ENCODE data around the gene ASXL3. TPM values are rescaled to one million over a fixed set of nuclear protein-coding genes. Genes with fewer than 3 reads are reported as not detected.

The ASXL3 gene
- polyA plus RNA-seq, 3 donors = not detected

DNA sequence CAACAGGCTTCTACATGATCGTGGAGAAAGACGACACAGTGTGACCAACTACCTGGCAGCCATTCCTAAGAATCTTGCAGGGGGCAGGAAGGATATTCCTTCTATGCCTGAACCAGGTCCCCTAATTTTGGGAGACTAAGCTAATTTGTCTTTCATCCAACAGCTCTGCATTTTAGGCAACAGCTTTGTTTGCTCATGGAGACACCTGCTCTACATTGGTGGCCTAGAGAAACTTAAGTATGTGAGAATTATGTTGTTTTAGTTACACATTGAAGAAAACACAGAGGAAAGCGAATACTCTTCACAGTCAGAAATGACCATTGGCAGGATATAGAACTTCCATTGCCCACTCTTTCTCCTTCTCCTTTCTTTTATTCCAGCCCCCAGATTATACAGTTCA is 75.2 kb downstream of the ASXL3 start:
- no peak overlapping the region for H2AFZ ChIP-seq (ENCODE audit: insufficient read depth, low read depth, low read length, poor library complexity, severe bottlenecking)
- Mint-ChIP-seq H3K9me3 (no peaks in the 10 kb centered on the region), H3K4me3 (no peak overlapping the region), H3K27ac (no peak overlapping the region), H3K27me3 (ENCODE audit: low read depth in 3 of 3) (no peaks in the 10 kb centered on the region), H3K4me1 (no peaks in the 10 kb centered on the region), H3K36me3 (no peaks in the 10 kb centered on the region)
- H3K27ac ChIP-seq (ENCODE audit: low read depth in 1 of 2, low read length in 2 of 2) = no peak overlapping the region
- H3K4me1 ChIP-seq (ENCODE audit: control insufficient read depth in 1 of 2, insufficient read depth in 2 of 2, low read length in 2 of 2) = no peaks in the 10 kb centered on the region
- H3K36me3 ChIP-seq (replicated peaks in 1 of 2; ENCODE audit: control insufficient read depth in 1 of 2, insufficient read depth in 2 of 2, low read length in 2 of 2) = no peaks in the 10 kb centered on the region
- TF ChIP-seq, protein P1, sequence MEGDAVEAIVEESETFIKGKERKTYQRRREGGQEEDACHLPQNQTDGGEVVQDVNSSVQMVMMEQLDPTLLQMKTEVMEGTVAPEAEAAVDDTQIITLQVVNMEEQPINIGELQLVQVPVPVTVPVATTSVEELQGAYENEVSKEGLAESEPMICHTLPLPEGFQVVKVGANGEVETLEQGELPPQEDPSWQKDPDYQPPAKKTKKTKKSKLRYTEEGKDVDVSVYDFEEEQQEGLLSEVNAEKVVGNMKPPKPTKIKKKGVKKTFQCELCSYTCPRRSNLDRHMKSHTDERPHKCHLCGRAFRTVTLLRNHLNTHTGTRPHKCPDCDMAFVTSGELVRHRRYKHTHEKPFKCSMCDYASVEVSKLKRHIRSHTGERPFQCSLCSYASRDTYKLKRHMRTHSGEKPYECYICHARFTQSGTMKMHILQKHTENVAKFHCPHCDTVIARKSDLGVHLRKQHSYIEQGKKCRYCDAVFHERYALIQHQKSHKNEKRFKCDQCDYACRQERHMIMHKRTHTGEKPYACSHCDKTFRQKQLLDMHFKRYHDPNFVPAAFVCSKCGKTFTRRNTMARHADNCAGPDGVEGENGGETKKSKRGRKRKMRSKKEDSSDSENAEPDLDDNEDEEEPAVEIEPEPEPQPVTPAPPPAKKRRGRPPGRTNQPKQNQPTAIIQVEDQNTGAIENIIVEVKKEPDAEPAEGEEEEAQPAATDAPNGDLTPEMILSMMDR (IDR thresholded peaks at IDR 0.05) = no peak
- H3K4me3 ChIP-seq (replicated peaks in 1 of 3; ENCODE audit: low read depth in 2 of 3, low read length in 3 of 3) = no peak overlapping the region
- H3K9me3 ChIP-seq (replicated peaks in 1 of 2; ENCODE audit: control insufficient read depth in 1 of 2, insufficient read depth in 1 of 2, low read length in 2 of 2) = no peaks in the 10 kb centered on the region
- H3K9ac ChIP-seq (ENCODE audit: insufficient read depth, low read length, poor library complexity, severe bottlenecking) = no peak overlapping the region
- no peak overlapping the region for H3K4me2 ChIP-seq (replicated peaks; ENCODE audit: extremely low read depth, low read length, poor library complexity, severe bottlenecking)
- no peaks in the 10 kb centered on the region for H3K79me2 ChIP-seq (ENCODE audit: insufficient read depth, low read length)
- no peaks in the 10 kb centered on the region for H4K20me1 ChIP-seq (ENCODE audit: insufficient read depth, low read length)
- DNase-seq = no peak
- 100% methylated on average over 2 of the region's 3 CpGs for WGBS (ENCODE audit: insufficient coverage)
- no peaks in the 10 kb centered on the region for H3K27me3 ChIP-seq (ENCODE audit: control insufficient read depth in 2 of 2, insufficient read depth in 2 of 2, low read length in 2 of 2)
- intact Hi-C loops (cut with micrococcal nuclease) = no loop called here

- DNase-seq = no peak
- Mint-ChIP-seq H3K4me3 (no peak overlapping the region), H3K27ac (no peak overlapping the region), H3K27me3 (ENCODE audit: low read depth in 3 of 3) (no peaks in the 10 kb centered on the region), H3K4me1 (no peaks in the 10 kb centered on the region), H3K36me3 (no peaks in the 10 kb centered on the region), H3K9me3 (no peaks in the 10 kb centered on the region)
- H2AFZ ChIP-seq (ENCODE audit: insufficient read depth, low read depth, low read length, poor library complexity, severe bottlenecking) = no peak overlapping the region
- WGBS (ENCODE audit: insufficient coverage) = 66% methylated on average over 2 of the region's 2 CpGs
- no peak overlapping the region for H3K9ac ChIP-seq (ENCODE audit: insufficient read depth, low read length, poor library complexity, severe bottlenecking)
- no peaks in the 10 kb centered on the region for H3K27me3 ChIP-seq (ENCODE audit: control insufficient read depth in 2 of 2, insufficient read depth in 2 of 2, low read length in 2 of 2)
- no peaks in the 10 kb centered on the region for H3K4me1 ChIP-seq (ENCODE audit: control insufficient read depth in 1 of 2, insufficient read depth in 2 of 2, low read length in 2 of 2)
- H3K36me3 ChIP-seq (replicated peaks in 1 of 2; ENCODE audit: control insufficient read depth in 1 of 2, insufficient read depth in 2 of 2, low read length in 2 of 2) = no peaks in the 10 kb centered on the region
- no peak overlapping the region for H3K27ac ChIP-seq (ENCODE audit: low read depth in 1 of 2, low read length in 2 of 2)
- no peaks in the 10 kb centered on the region for H3K79me2 ChIP-seq (ENCODE audit: insufficient read depth, low read length)
- H3K9me3 ChIP-seq (replicated peaks in 1 of 2; ENCODE audit: control insufficient read depth in 1 of 2, insufficient read depth in 1 of 2, low read length in 2 of 2) = no peaks in the 10 kb centered on the region
- H3K4me3 ChIP-seq (replicated peaks in 1 of 3; ENCODE audit: low read depth in 2 of 3, low read length in 3 of 3) = no peak overlapping the region
- TF ChIP-seq, protein P1 (IDR thresholded peaks at IDR 0.05) = no peak
- H3K4me2 ChIP-seq (replicated peaks; ENCODE audit: extremely low read depth, low read length, poor library complexity, severe bottlenecking) = no peak overlapping the region
- intact Hi-C loops (cut with micrococcal nuclease) = no loop called here
- no peaks in the 10 kb centered on the region for H4K20me1 ChIP-seq (ENCODE audit: insufficient read depth, low read length)
Measured at GRCh38 chr18:33656889-33657448, 79.0 kb downstream of the ASXL3 start.
